Uterus (tissue), 4 donors: ENCODE data around the gene RPL10. TPM values are rescaled to one million over a fixed set of nuclear protein-coding genes. Genes with fewer than 3 reads are reported as not detected.

ENCODE experiments used
- DNase-seq, 2 donors: peaks; one replicate each; pipeline ENCODE4 v3.0.0-alpha.2; 2019 to 2020
- H3K27ac ChIP-seq, 2 donors: fragments of 200-600 bp; sonication (generic); 1 replicate in 1 of 2; 2 replicates in 1 of 2; pipeline ENCODE4 v1.5.1; 2016 to 2018
- H3K27me3 ChIP-seq, 2 donors: fragments of 200-600 bp; sonication (generic); one replicate each; pipeline ENCODE4 v1.5.1; 2018 to 2019; ENCODE audit warnings: control low read depth in 1 of 2
- H3K36me3 ChIP-seq, 2 donors: fragments of 200-600 bp; sonication (generic); one replicate each; pipeline ENCODE4 v1.5.1; 2019; ENCODE audit warnings: control low read depth in 1 of 2
- H3K4me1 ChIP-seq, 2 donors: fragments of 200-600 bp; sonication (generic); one replicate each; pipeline ENCODE4 v1.5.1; 2018 to 2019; ENCODE audit warnings: control low read depth in 1 of 2
- H3K4me3 ChIP-seq, 2 donors: fragments of 200-600 bp; sonication (generic); 1 replicate in 1 of 2; 2 replicates in 1 of 2; pipeline ENCODE4 v1.5.1; 2018 to 2019; ENCODE audit warnings: mild to moderate bottlenecking in 1 of 2
- H3K9me3 ChIP-seq, 2 donors: fragments of 200-600 bp; sonication (generic); one replicate each; pipeline ENCODE4 v1.5.1; 2019; ENCODE audit warnings: control low read depth in 1 of 2
- POLR2A ChIP-seq, 2 donors: fragments of 450-650 bp; IDR thresholded peaks; one replicate each; pipeline ENCODE4 v1.6.1; 2016; ENCODE audit warnings: antibody characterized with exemption in 2 of 2, mild to moderate bottlenecking in 1 of 2, moderate library complexity in 1 of 2
- intact Hi-C: fragments of 100-400 bp; cut with DNase I; formaldehyde crosslinking; loops from one replicate; pipeline ENCODE4 v1.15.1; 2023; ENCODE audit warnings: low total_unique reads
- total RNA-seq, 4 donors: library from RNA; depleted of rRNA in 3 of 4; stranded (reverse); fragments of >200 nt in 3 of 4; gene quantifications; one replicate each; pipeline versions ENCODE4 v1.1.0 to v1.2.4, GENCODE V29; 2014 to 2023
- TF ChIP-seq, protein P1 (sequence below), 4 experiments: fragments of 200-600 bp in 2 of 4; fragments of 450-650 bp in 2 of 4; sonication (generic) in 2 of 4; IDR thresholded peaks; one replicate each; pipeline ENCODE4 v1.5.1; 2016 to 2019; ENCODE audit warnings: antibody characterized with exemption in 4 of 4, mild to moderate bottlenecking in 2 of 4, moderate library complexity in 1 of 4
- donor health status: DM: yes; HTN: yes; CAD: no.

Gene RPL10
- total RNA-seq, 4 donors from 2014 or later: 2,407 to 9,172 (median 4,014) TPM

DNA sequence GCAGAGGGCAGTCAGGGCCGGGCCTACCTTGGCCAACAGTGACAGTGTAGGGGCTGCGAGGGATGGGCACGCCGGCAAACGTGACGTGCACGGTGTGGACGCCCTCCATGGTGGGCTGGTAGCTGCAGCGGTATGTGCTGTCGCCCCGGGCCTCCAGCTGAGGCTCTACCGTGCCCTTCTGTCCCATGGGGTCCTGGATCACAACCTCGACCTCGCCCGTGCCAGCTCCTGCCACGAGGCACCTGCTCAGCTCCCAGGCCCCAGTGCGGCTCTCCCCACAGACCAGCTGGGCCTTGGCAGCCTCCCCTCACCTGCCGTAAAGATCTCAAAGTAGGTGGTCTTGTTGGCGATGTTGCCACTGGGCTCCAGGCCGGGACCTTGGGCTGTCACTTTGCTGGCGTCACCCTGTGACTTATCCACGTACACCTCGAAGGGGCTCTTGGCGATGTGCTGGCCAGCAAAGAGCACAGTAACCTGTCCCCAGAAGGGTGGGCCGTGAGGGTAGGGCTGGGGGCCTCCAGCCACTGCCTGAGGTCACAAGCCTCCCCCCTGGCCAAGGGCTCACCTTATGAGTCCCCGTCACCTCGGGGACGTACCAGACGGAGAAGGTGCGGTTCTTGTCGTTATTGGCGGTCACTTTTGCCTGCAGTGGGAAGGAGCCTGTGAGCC lies 32.0 kb upstream of the RPL10 start:
- H3K27ac ChIP-seq: peak overlapping the region; percentile 95 to 98
- no peaks in the 10 kb centered on the region for H3K36me3 ChIP-seq
- peaks cover 0 to 12% of the 10 kb centered on the region in 2 donors for H3K4me1 ChIP-seq

DNA sequence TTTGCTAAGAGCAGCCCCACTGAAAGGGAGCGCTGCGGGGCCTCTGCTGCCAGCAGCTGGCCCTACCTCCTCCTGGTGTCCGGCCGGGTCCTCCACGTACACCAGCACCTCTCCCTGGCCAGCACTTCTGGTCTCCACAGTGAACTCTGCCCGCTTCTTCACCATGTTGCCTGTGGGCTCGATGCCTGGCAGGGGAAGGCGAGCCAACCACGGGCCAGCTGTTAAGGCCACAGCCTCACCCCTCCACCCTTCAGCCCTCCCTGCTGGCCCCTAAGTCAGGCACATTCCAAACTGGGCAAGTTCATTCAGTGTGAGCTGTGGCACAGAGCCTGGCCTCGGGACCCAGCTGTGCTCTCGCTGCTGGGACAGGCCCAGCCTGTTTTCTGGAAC lies 31.5 kb upstream of the RPL10 start:
- H3K4me1 ChIP-seq: peaks cover 0 to 12% of the 10 kb centered on the region in 2 donors
- TF ChIP-seq POLR2A (IDR thresholded peaks at IDR 0.05): no peak
- TF ChIP-seq, protein P1, sequence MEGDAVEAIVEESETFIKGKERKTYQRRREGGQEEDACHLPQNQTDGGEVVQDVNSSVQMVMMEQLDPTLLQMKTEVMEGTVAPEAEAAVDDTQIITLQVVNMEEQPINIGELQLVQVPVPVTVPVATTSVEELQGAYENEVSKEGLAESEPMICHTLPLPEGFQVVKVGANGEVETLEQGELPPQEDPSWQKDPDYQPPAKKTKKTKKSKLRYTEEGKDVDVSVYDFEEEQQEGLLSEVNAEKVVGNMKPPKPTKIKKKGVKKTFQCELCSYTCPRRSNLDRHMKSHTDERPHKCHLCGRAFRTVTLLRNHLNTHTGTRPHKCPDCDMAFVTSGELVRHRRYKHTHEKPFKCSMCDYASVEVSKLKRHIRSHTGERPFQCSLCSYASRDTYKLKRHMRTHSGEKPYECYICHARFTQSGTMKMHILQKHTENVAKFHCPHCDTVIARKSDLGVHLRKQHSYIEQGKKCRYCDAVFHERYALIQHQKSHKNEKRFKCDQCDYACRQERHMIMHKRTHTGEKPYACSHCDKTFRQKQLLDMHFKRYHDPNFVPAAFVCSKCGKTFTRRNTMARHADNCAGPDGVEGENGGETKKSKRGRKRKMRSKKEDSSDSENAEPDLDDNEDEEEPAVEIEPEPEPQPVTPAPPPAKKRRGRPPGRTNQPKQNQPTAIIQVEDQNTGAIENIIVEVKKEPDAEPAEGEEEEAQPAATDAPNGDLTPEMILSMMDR (IDR thresholded peaks at IDR 0.05): no peak
- H3K36me3 ChIP-seq: no peaks in the 10 kb centered on the region
- intact Hi-C loops: no loop called here
- no peaks in the 10 kb centered on the region for H3K27me3 ChIP-seq
- no peaks in the 10 kb centered on the region for H3K9me3 ChIP-seq
- no peak for DNase-seq
- H3K4me3 ChIP-seq: no peak overlapping the region
- H3K27ac ChIP-seq: peak overlapping the region; percentile 95 to 98

More for the DNA sequence above, 32.0 kb upstream of the RPL10 start:
- Histone ChIP-seq H3K27me3 (no peaks in the 10 kb centered on the region), H3K9me3 (no peaks in the 10 kb centered on the region), H3K4me3 (no peak overlapping the region)
- DNase-seq: no peak
- intact Hi-C loops: no loop called here
- TF ChIP-seq, protein P1 (IDR thresholded peaks at IDR 0.05): no peak
- TF ChIP-seq POLR2A (IDR thresholded peaks at IDR 0.05): no peak

DNA sequence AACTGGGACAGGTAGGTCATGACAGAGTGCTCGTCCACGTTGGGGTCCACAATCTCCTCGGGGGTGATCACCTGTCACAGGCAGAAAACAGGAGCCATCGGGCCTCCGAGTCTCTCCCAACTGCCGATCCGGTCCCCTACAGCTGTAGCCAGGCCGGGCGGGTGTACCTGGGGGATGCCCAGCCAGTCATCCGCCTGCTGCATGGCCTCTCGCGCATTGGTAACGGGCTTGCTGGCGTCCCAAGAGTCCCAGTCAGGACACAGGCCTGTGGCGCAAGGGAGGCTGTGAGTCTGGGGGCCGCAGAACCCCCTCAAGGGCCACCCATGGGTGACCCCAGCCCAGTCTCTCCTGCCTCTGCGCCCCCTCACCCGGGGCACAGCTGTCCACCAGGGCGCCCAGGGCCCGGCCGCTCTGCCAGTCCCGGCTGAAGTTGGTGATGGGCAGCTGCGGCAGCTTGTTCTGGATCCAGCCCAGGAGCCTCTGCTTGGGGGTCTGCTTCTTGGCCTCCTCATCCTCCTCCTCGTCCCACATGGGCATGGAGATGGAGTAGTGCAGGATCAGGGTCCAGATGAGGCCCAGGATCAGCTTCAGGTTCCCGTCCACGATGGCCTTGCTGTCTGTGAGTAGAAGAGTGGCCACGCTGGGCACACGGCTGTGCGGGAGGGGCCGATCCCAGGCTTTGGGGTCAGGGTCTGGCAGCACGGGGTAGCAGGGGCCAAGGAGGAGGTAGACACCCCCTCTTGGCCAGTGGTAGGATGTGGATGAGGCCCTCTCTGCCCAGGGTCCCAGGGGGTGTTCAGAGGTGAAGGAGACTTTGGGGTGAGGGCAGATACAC lies 30.5 kb upstream of the RPL10 start:
- TF ChIP-seq, protein P1 (IDR thresholded peaks at IDR 0.05): no peak
- no peak for TF ChIP-seq POLR2A (IDR thresholded peaks at IDR 0.05)
- Histone ChIP-seq H3K4me1 (peaks cover 0 to 12% of the 10 kb centered on the region in 2 donors), H3K9me3 (no peaks in the 10 kb centered on the region), H3K27me3 (no peaks in the 10 kb centered on the region), H3K4me3 (peak overlapping the region in 1 of 2 donors; percentile 2), H3K36me3 (no peaks in the 10 kb centered on the region), H3K27ac (peak overlapping the region; percentile 95 to 98)
- intact Hi-C loops: no loop called here
- no peak for DNase-seq

DNA sequence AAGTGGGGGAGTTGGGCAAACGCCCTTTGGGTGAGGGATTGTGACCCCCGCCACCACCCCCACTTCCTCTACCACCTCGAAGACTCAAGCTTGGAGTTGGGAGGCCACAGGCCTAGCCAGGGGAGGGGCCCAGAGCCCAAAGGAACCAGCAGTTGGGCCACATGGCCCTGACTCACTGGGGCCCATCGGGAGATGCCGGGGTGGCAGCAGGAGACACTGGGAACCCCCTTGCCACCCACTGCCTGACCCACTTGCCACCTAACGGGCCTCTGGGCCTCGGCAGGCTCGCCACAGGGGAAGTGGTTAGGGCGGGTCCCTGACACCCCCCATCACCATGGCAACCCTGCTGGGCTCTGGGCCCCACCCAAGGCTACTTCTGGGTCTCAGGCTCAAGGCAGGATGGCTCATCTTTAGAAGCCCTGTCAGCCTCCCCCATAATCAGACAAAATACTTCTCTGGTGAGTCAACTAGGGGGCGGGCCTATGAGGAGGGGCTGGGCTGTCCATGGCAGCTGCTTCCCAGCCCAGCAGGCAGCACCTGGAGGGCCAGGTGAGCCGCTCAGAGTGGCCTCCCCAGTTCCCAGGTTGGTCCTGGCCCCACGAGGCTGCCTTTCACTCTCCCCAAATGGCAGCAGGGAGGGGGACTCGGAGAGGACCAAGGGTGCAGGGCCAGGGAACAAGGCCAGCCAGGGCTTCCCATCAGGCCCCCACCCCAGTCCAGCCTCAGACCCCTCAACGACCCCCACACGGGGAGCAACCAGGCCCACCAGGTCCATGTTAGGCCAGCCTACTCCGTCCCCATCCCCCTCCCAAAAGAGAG lies 29.3 kb upstream of the RPL10 start:
- Histone ChIP-seq H3K27ac (peak overlapping the region; percentile 95 to 98), H3K4me1 (peaks cover 0 to 12% of the 10 kb centered on the region in 2 donors), H3K27me3 (no peaks in the 10 kb centered on the region), H3K9me3 (no peaks in the 10 kb centered on the region), H3K36me3 (no peaks in the 10 kb centered on the region), H3K4me3 (peak overlapping the region; percentile 56 to 64)
- intact Hi-C loops: no loop called here
- TF ChIP-seq POLR2A (IDR thresholded peaks at IDR 0.05): peak in 1 of 2 donors; percentile 38
- TF ChIP-seq, protein P1 (IDR thresholded peaks at IDR 0.05): peak in 1 of 4 experiments; percentile 6
- peak; percentile 84 to 91 for DNase-seq
